Measurements from ENCODE around the gene CDC42BPG.

The CDC42BPG gene

DNA sequence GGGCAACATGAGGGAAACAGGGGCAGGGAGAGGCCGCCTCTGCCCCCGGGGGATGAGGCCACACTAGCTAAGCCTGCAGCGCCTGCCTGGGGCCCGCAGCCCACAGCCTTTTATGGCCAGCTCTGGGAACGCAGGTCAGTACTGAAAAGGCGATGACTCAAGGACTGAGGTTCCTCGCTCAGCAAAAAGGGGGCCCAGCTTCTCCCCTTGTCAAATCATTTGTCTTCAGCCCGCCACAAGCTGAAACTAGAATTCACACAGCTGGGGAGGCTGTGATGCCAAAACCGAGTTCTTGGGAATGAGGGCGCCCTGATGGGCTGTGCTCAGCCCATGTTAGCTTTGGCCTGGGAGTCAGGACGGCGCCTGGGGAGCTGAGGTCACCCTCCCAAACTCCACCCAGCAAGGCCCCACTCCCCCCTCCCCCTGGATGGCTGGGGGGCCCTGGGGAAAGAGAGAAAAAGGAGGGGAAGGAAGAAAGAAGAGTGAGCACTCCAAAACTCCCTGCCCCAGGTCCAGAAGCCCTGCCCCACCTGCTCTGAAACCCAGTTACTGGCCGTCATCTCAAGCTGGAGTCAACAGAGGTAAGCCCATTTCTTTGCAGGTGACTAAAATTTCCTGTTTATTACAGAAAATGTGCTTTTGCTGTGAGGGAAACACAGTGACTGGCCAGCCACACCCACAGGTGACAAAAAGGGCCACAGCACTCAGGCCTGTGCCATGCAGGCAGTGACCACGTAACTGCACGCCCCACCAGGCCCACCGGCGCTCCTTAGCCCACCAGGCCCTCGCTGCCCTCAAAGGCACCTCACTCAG is 20.2 kb upstream of the CDC42BPG start:
- DNase-seq, result no peak

DNA sequence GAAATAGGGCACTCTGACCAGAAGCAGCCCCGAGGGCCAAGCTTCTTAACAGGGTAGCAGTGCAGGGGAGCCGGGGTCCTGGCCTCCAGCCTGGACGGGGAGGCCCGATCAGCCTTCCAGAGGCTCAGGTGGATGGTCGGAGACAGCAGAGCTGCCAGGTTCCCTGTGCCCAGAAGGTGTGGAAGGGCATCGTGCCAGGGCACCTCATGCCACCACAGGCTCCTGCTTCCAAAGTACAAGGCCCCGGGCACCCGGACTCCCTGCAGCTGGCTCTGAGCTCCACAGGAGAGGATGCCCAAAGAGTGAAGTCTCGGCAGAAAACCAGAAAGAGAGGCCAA is 19.7 kb upstream of the CDC42BPG start:
- DNase-seq, result no peak

DNA sequence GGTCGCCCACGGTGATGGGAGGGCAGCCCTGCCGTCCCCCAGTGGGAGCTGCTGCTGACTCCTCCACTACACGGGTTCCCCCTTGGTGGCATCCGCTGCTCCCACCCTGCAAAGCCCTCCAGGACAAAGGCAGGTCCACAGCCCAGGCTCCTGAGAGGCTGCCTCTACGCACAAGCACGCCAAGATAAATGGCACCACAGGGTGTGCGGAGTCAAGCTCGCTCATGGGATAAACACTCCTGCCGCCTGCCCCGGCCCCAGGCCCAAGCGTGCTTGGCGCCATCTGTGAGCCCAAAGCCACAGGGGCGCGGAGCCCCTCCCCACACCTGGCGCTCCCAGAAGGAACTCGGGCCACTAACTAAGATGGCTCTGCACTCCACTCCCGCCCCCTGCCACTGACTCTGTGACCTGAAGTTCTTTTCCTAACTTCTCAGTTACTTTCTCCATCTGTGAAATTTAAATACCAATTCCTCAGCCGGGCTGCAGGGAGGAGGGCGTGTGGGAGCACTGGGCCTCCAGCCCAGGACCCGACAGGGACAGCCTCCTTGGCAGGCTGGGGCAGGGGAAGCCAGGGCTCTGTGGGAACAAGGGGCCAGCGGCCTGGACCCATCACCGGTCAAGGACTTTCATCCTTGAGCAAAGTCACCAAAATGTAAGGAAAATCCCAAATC is 19.1 kb upstream of the CDC42BPG start:
- DNase-seq, result peak in 1 of 3 experiments; percentile 32

DNA sequence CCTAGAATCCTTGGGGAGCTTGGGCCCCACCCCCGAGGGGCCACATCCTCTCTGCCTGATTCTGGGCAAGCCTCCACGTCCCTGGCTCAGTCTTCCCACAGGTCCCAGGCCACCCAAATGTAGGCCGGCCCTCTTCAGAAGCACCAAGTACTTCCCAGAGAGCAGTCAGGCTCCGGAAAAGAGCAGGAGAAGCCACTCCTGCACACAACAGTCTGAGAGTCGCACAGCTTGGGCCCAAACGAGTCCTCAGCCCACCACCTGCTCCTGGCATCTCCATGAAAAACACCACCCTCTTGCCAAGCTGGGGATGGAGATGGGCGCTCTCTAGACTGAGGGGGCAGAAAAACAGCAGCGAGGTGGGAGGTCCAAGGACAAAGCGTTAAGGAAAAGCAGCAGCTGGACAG is 18.5 kb upstream of the CDC42BPG start:
- no peak for DNase-seq

DNA sequence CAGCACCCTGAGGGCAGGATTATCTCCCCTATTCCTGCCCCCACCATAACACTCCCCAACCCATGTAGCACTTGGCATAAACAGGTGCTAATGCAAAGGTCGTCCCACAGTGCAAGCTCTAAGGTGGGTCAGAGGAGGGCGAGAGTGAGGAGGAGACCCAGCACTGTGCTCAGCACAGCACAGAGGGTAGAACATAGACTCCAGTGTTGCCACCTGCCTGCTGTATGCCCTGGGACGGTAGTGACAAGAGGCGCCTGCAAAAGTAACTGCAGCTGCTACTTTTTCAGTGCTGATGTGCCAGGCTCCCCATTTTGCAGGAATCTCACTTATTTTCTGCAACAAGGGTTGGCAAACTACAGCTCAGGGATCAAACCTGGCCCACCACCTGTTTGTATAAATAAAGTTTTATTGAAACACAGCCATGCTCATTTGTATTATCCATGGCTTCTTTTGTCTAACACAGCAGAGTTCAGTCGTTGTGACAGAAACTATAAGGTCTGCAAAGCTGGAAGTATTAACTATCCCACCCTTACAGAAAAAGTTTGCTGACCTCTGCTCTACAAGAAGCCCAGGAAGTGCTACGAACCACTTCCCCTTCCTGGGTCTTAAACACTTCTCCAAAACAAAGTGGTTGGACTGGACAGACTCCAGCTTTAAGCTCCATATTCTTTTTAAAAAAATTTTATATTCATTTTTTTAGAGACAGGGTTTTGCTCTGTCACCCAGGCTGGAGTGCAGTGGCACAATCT is 16.9 kb upstream of the CDC42BPG start:
- no peak for DNase-seq

DNA sequence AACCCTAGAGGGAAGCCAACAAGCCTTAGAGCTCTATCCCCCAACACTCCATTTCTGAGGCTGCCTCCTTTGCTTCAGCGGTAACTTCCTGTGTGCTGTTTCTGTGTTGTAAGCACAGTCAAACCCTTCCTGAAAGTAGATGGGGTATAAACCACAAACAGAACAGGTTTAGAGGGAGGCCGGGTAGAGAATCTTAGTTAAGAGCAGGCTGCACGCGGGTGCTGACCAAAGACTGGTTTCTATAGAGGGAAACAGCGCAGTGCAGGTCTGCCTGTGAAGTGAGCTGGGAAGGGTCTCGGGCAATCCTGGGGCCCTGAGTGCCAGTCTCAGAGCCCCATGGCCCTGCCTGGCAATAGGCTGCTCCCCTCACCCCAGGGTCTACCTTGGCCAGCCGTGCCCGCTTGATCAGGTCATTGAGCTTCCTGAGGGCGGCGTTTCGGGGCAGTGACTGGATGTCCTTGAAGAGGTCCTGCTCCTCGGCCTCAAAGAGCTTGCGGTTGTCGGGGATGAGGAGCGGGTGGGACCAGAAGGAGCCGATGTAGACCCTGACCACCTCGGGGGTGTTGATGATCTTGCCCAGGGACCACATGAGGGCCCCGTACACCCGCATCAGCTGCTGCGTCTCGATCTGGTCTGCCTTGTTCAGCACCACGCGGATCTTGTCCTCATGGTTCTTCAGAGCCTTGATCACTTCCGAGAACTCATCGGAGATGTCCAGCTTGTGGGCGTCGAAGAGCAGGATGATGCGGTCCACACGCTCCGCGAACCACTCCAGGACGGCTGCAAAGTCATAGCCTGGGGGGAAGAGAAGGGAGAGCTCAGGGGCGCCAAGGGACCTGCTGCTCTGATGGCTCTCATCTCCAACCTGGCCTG is 15.3 kb upstream of the CDC42BPG start:
- DNase-seq, result no peak

DNA sequence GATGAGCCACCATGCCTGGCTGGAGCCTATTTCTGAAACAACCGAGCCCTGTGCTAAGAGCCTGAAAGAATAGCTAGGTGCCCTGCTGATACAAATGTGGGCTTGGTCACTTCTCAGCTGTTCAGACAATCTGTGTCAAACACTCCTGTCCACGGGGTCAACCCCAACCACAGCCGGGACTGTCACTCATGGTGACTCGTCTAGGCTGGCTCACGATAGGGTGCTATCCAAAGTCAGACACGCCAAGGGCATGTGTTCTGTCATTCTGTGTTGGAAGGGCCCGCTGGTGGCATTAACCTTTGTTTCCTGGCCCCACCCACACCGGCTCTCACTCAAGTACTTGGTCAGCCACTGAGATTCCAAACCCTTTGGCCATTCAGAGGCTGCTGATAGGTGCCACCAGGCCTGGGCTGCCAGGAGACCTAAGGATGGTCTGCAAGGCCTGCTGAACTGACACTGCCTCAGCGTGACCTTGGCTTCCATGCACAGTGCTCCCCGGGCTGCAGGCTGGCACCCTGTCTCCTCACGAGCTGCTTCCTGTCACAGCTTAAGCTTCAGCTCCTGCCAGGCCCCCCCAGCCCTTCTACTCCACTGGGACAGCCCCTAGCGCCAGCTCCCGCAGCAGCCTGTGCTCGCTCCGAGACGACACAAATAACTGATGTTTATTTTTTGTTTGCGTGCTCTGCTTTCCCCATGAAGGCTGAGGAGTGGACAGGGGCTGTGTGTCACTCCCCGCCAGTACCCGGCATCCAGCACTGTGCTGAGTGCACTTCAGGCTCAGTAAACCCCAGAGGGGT is 14.2 kb upstream of the CDC42BPG start:
- no peak for DNase-seq

DNA sequence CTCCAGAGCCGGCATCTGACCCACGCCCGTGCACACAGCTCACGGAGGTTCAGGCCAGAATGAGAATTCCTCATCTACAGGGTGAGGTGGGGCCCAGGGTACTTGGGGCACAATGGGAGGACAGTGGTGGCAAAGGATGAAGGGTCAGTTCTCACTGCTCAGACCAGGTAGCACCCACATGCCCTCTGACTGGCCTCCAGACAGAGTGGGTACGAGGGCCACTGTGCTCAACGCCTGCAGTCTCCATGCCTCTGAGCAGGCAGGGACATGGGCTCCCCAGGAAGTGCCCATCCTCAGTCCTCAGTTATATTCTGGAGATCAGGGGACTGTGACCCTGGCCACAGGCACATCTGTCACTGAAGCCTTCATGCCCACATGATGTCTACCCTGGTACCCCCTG is 13.0 kb upstream of the CDC42BPG start:
- no peak for DNase-seq

DNA sequence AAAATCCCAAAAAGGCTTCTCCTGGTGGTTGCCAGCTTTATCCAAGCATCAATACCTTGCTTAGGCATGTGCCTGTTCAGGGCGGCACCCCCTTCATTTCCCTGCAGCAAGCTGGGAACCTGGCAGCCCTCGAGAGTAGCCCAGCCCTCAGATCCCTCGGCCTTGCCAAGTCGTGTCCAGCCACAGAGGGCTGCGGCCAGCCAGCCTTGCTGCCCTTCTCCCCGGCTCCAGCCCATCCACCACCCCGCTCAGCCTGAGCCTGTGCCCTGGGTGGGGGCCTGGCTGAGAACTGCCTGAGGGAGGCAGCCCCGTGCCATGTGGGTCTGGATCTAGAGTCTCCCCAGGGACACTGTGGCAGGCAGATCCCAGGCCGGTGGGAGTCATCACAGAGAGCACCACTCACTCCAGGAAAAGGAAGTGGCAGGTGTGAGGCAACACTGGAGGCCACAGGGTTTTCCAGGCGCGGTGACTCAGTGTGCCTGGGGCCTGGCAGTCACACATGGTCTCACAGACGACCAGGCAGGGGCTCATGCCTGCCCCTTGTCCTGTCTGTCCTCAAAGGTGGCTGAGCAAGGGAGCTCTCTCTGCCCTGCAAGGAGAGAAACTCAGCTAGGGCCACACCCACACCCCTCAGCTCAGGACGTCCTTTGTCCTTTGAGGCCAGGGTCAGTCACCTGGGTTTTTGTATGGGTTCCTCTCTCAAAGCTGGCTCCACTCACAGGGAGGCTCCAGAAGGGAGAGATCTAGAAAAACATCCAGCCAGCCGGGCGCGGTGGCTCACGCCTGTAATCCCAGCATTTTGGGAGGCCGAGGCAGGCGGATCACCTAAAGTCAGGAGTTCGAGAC is 12.2 kb upstream of the CDC42BPG start:
- DNase-seq, result peak in 1 of 3 experiments; percentile 36

DNA sequence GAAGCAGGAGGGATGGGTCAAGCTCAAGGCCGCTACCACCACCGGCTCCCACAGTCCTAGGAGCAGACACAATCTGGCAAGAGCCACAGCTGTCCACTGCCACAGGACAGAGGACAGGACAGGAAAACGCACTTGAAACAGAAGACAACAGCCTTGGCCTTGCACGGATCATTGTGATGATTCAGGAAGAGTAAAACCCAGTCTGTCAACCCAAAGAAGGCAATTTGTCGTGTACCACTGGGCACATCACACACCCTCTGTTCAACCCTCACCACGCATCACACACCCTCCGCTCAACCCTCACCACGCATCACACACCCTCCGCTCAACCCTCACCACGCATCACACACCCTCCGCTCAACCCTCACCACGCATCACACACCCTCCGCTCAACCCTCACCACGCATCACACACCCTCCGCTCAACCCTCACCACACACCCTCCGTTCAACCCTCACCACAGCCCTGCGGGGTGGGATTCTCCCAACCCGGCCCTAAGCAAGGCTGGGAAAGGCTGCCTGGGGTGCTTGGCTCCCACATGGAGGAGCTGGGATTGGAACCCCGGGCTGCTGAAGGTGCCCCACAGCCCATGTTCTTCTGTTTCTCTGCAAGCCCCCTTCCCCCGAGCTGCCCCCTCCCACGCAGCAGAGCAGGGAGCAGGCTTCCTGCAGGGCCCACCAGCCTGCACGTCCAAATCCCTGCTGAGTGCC is 11.3 kb upstream of the CDC42BPG start:
- no peak for DNase-seq

DNA sequence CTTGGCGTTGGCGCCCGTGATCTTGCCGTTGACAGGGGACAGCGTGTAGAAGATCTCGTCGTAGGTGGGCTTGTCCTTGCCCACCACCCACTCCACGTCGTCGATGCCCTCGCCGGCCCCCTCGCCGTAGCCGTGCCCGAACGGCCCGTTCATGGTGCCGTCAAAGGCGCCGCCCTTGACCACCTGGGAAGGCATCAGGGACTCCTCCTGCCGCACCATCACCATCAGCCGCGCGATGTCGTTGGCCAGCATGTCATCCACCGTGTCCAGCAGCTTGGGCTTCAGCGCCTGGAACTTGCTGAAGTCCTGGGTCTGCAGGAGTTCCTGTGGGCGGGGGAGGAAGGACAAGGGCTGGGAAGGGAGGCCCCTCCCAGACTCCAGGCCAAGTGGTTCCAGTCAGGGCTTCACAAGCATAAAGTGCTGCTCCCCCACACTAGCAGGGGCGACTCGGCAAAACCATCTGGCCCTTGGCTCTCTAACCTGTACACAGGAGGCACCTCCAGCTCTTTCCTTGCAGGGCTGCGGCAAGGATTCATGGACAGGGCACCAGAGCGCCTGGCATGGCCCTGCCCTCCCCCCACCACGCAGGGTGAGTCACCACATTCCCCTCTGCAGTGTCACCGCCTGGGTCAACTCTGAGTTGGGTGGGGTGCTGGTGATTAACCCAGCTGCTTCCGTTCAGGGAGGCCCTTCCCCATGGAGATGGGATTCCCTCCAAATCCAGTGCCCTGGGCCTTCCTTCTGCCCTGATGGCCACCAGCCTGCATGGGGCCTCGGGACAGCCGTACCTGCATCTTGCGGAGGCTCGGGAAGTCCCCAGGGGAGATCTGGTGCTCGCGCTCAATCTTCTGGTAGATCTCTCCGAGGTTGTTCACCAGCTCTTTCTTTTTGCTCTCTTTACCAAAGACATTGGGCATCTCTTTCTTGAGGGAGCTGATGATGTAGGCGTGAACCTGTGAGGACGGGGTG is 10.4 kb upstream of the CDC42BPG start:
- no peak for DNase-seq

DNA sequence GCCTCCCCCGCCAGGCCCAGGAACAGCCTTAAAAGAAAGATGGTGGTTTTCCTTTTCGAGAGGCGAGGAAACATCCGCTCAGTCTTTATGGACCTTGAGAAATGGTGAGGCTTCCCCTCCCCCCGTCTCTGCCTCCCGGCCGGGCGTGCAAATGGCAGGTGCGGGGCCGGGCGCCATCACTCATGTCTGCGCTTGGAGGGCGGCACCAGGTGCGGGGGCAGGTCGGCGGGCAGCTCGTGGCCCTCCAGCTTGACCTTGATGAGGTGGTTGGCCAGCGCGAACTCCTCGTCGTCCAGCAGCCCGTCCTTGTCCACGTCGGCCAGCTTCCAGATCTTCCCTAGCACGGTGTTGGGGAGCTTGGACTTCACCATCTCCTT is 9.7 kb upstream of the CDC42BPG start:
- DNase-seq, result no peak

DNA sequence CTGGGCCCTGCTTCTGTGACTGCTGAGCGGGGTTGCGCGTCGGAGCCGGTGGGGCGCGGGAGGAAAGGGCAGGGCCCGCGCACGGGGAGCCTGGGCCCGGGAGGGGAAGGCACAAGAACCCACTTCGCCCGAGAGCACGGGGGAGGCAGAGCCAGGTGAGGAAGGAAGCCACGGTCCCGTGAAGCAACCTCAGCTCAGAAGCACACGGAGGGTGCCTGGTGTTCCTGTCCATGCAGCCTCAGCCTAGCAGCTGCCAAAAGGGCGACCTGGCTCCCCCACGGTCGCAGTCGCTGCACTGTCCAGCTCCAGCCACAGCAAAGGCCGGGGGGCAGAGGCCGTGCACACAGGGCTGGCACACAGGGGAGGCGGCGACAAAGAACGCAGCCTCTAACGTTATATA is 9.3 kb upstream of the CDC42BPG start:
- no peak for DNase-seq

DNA sequence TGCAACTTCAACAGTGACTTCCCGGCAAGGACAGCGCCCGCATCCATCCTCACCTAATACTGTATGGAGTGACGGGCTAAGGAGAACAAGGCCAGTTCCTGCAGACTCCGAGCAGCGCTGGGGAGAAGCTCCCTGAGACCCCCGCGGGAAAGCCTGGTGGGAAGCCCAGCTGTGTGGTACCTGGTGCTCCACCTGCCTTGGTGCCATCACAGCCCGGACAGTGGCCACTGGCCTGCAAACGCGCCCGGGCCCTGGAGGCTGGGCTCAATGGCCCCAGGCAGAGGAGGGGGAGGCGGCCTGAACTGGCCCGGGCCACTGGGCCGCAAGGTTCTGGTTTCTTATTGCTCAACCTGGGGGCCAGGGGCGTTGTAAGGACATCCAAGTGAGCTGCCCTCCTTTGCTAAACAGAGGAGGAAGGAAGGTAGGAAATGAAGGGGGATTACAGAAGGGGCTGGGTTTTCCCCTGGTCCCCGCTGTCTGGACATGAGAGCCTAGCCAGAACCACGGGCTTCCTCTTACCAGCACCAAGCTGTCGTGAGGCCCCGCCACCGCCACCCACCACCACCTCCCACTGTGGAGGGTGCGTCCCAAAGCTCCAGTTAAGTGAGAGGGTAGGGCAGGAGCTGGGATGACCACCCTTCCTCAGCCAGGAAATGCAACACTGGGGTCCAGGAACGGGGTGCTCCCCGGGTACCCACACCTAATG is 8.5 kb upstream of the CDC42BPG start:
- DNase-seq, result no peak

DNA sequence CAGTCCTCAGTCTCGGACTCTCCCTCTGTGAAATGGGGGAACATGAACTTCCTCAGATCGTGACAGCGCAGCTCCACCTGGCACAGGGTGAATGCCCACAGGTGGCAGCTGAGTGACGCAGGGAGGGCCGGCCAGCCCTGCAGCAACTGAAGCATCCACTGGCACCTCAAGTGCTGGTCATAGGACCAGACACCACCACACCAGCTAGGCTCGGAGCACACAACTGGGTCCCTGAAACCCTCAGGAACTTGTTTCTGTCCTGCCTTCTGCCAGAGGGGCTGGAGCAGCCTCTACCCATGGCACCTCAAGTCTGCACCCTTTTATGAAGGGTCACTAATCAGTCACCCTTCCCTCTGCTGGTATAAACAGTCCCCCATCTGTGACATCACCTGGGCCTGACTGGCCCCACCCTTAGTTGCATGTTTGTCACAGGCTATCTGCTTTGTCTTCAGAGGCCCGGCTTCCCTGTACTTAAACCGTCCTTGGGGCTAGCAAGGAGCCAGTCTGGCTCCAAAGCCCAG is 7.4 kb upstream of the CDC42BPG start:
- no peak for DNase-seq

DNA sequence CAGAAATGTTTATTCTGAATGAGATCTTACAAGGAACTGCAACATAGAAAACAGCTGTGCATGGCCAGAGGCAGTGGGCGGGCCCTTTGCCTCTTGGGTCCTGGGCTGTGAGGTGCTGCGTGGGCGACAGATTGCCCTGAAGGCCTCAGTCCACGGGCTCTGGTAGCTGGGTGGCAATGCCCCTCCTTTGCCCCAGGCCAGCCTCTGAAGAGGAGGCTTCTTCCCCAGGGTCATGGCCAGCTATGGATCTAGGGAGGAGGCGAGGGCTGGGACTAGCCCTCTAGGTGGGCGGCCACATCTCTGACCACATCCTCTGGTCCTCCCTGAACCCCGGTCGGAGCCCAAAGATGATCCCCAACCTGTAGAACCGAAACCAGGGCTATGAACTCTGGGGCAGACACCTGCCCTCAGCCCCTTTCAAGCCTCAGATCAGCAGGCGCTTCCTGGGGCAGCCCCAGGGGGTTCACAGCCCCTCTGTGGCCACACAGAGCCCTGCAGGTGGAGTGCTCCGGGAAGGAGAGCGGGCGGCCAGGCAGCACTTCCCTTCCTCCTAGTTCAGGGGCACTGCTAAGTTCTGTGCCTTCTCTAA is 6.6 kb upstream of the CDC42BPG start:
- peak in 1 of 3 experiments; percentile 12 for DNase-seq

DNA sequence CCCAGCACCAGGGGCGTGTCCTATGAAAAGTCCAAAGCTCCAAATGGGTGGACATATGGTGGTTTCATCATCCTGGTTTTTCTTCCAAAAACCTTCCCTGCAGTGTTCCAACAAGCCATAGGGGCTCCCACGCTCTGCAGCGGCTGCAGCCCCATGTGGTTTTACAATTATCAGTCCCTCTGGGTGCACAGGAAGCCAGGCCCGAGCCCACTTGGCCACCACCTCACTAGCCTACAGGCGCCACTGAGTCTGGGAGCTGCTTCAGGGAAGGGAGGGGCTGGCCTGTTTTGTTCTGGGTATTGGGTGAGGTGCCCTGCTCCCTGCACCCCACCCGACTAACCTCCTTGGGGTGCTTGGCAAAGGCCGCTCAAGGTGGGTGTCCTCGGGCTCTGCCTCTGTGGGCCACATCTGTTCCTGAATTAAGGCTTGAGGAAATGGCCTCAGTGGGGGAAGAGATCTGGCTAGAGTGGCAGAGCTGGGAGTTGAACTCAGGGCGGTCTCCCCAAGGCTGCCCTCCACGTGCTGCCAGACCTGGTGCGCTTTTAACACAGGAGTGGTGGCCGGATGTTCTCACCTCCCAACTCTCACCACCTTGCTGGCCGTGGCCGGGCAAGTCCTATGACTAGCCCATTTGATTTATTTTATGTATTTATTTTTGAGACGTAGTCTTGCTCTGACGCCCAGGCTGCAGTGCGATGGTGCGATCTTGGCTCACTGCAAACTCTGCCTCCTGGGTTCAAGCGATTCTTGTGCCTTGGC is 5.3 kb upstream of the CDC42BPG start:
- DNase-seq, result no peak

Measured in NCI-H1417 (cell line).